ENCODE data around the gene LRRC36. TPM values are rescaled to one million over a fixed set of nuclear protein-coding genes. Genes with fewer than 3 reads are reported as not detected.
A peak's percentile ranks its signal among the peaks of the same experiment; 100 is the strongest.
"Not testable (repeated sequence)": the region's sequence is repeated elsewhere in the genome, so short reads cannot be mapped to it uniquely, and the experiment has no call there.

The LRRC36 gene
- total RNA-seq, 1 experiment from 2014 or later: 0.13 TPM

DNA sequence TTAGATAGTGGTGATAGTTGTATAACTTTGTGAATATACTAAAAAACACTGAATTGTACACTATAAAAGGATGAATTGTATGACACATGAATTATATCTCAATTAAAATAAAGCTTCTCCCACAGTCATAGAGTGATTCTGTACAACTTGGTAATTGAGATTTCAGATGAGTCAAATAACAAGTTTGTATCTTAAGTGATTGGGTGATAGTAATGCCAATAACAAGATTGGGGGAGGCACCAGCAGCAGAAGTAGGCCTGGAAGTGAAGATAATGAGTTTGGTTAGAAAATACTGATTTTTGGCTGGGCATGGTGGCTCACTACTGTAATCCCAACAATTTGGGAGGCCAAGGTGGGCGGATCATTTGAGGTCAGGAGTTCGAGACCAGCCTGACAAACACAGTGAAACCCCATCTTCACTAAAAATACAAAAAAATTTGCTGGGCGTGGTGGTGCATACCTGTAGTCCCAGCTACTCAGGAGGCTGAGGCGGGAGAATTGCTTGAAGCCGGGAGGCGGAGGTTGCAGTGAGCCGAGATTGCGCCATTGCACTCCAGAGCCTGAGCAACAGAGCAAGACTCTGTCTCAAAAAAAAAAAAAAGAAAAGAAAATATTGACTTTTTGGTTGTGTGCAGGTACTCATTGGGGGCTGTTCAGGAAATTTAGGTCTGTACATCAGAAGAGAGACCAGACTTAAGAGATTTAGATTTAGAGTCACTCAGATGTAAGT lies 33.1 kb downstream of the LRRC36 start:
- H3K36me3 Mint-ChIP-seq; H3K4me1 Mint-ChIP-seq; H3K4me3 Mint-ChIP-seq; H3K9me3 Mint-ChIP-seq; ATAC-seq; POLR2A ChIA-PET; DNase-seq (ENCODE audit: low spot score); H3K27ac Mint-ChIP-seq: not testable (repeated sequence)
- CTCF ChIA-PET: interaction anchor here (1.0 to 1.9 kb wide), 2 partner anchors 13 to 40 kb away, joined by 4 to 5 read pairs; no protein-coding TSS in a partner anchor
- H3K27me3 Mint-ChIP-seq (ENCODE audit: low read depth): peaks cover 16% of the 10 kb centered on the region

DNA sequence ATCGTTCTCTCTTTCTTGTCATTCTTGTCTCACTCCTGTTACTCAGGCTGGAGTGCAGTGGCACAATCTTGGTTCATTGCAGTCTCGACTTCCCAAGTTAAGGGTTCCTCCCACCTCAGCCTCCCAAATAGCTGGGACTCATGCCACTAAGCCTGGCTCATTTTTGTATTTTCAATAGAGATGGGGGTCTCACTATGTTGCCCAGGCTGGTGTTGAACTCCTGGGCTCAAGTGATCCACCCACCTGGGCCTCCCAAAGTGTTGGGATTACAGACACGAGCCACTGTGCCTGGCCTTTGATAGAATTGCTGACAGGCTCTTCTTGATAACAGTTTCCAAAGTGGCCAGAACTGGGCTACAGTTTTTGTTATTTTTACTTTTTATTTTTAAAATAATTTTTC lies 34.4 kb downstream of the LRRC36 start:
- CTCF ChIA-PET: interaction anchor here (1.9 kb wide), 1 partner anchor 39 kb away, joined by 5 read pairs; no protein-coding TSS in a partner anchor
- no peak overlapping the region for H3K27ac Mint-ChIP-seq
- H3K36me3 Mint-ChIP-seq: no peaks in the 10 kb centered on the region
- no peaks in the 10 kb centered on the region for H3K9me3 Mint-ChIP-seq
- H3K27me3 Mint-ChIP-seq (ENCODE audit: low read depth): peaks cover 18% of the 10 kb centered on the region
- no peaks in the 10 kb centered on the region for H3K4me1 Mint-ChIP-seq
- no peak overlapping the region for H3K4me3 Mint-ChIP-seq
- POLR2A ChIA-PET: no interaction called here
- DNase-seq (ENCODE audit: low spot score): no peak
- no peak for ATAC-seq
- no peak for TF ChIP-seq STAT6 (CRISPR knock-in tag; conservative IDR thresholded peaks at IDR 0.05; ENCODE audit: low read depth)
- no peak for TF ChIP-seq ZNF138 (CRISPR knock-in tag; conservative IDR thresholded peaks at IDR 0.05)
- 0 out of 2 replicates have a peak, but pooled peaks have one; percentile 88 for TF ChIP-seq HMGA2 (CRISPR knock-in tag; IDR thresholded peaks at IDR 0.05)
- TF ChIP-seq ZNF396 (CRISPR knock-in tag; IDR thresholded peaks at IDR 0.05; ENCODE audit: borderline replicate concordance): no peak
- no peak for TF ChIP-seq ATF2 (CRISPR knock-in tag; IDR thresholded peaks at IDR 0.05; ENCODE audit: borderline replicate concordance, low read depth)
- TF ChIP-seq ZNF263 (CRISPR knock-in tag; IDR thresholded peaks at IDR 0.05; ENCODE audit: low read depth): no peak
- TF ChIP-seq TCF7 (CRISPR knock-in tag; IDR thresholded peaks at IDR 0.05; ENCODE audit: low read depth): no peak
- TF ChIP-seq NR1H2 (CRISPR knock-in tag; IDR thresholded peaks at IDR 0.05): no peak
- peak; percentile 50; the same call in 1 of the 2 replicates for TF ChIP-seq ZNF121 (CRISPR knock-in tag; IDR thresholded peaks at IDR 0.05)
- no peak for TF ChIP-seq ATF1 (CRISPR knock-in tag; IDR thresholded peaks at IDR 0.05)
- TF ChIP-seq JUN (CRISPR knock-in tag; IDR thresholded peaks at IDR 0.05): no peak

- TF ChIP-seq ZNF121 (CRISPR knock-in tag; IDR thresholded peaks at IDR 0.05) (no peak), IRF2 (CRISPR knock-in tag; IDR thresholded peaks at IDR 0.05; ENCODE audit: borderline replicate concordance, low read depth) (no peak), TEAD1 (CRISPR knock-in tag; IDR thresholded peaks at IDR 0.05) (no peak), ZNF396 (CRISPR knock-in tag; IDR thresholded peaks at IDR 0.05; ENCODE audit: borderline replicate concordance) (no peak), FOXK1 (CRISPR knock-in tag; IDR thresholded peaks at IDR 0.05) (no peak), PRRX2 (CRISPR knock-in tag; IDR thresholded peaks at IDR 0.05) (no peak), NFE2L1 (CRISPR knock-in tag; IDR thresholded peaks at IDR 0.05) (no peak), TP53 (CRISPR knock-in tag; IDR thresholded peaks at IDR 0.05) (no peak), CREB1 (CRISPR knock-in tag; IDR thresholded peaks at IDR 0.05) (no peak)
- TF ChIP-seq, protein P1, sequence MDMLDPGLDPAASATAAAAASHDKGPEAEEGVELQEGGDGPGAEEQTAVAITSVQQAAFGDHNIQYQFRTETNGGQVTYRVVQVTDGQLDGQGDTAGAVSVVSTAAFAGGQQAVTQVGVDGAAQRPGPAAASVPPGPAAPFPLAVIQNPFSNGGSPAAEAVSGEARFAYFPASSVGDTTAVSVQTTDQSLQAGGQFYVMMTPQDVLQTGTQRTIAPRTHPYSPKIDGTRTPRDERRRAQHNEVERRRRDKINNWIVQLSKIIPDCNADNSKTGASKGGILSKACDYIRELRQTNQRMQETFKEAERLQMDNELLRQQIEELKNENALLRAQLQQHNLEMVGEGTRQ (CRISPR knock-in tag; IDR thresholded peaks at IDR 0.05): no peak
- Mint-ChIP-seq H3K27me3 (ENCODE audit: low read depth) (peaks cover 25% of the 10 kb centered on the region), H3K4me1 (no peaks in the 10 kb centered on the region), H3K27ac (no peak overlapping the region), H3K9me3 (no peaks in the 10 kb centered on the region), H3K36me3 (no peaks in the 10 kb centered on the region), H3K4me3 (no peak overlapping the region)
- POLR2A ChIA-PET: interaction anchor here (0.5 kb wide), 1 partner anchor 720 kb away, joined by 3 read pairs; no protein-coding TSS in a partner anchor
- no peak for ATAC-seq
- CTCF ChIA-PET: interaction anchor here (1.4 to 2.0 kb wide), 2 partner anchors 35 to 38 kb away, joined by 3 to 6 read pairs; partner anchors contain the start of genes KCTD19 and LRRC36
- DNase-seq (ENCODE audit: low spot score): no peak
Observed at GRCh38 chr16:67364600-67365235, 38.1 kb downstream of the LRRC36 start.

All from WTC11 (cell line).